Endothelial cell of umbilical vein (primary cell): Measurements from ENCODE around the gene SIGLEC8.

Experiments used
- CTCF ChIP-seq, 2 donors: IDR thresholded peaks; 1 replicate in 1 of 2; 2 replicates in 1 of 2; pipeline ENCODE4 v1.5.1; 2011; ENCODE audit warnings: low read length in 2 of 2, mild to moderate bottlenecking in 2 of 2, moderate library complexity in 2 of 2, control low read depth in 1 of 2, inconsistent platforms in 1 of 2, low read depth in 1 of 2; ENCODE audit not compliant: insufficient read depth in 1 of 2; ENCODE audit errors: extremely low read depth in 1 of 2
- EZH2 ChIP-seq: IDR thresholded peaks from 2 replicates; pipeline ENCODE4 v1.6.1; 2012; ENCODE audit warnings: borderline replicate concordance, low read depth, mild to moderate bottlenecking, moderate library complexity, low read length, inconsistent platforms; ENCODE audit not compliant: severe bottlenecking
- FOS ChIP-seq: IDR thresholded peaks from 2 replicates; pipeline ENCODE4 v1.6.1; 2011; ENCODE audit warnings: mild to moderate bottlenecking, low read length, moderate library complexity, borderline replicate concordance; ENCODE audit not compliant: insufficient read depth
- MAX ChIP-seq: IDR thresholded peaks from 2 replicates; pipeline ENCODE4 v1.6.1; 2011; ENCODE audit not compliant: insufficient read depth, insufficient read length

DNA sequence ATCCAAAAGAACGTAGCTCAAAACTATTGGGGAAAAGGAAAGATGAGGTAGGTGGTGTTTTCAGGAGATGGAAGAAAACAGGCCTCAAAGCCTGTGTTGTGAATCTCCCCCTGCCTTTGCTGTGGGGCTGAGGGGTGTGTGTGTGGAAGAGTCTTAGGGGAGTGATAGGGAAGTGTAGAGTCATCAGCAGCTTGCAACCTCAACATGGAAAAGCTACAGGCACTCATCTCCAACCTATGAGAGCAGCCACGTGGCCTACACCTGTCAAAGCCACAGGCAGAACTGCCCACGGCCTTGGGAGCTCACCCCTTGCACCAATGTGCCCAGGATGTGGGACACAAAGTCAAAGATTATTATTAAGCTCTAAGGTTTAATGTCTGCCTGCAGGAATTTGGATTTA, 47.6 kb upstream of the SIGLEC8 start:
- TF ChIP-seq CTCF (IDR thresholded peaks at IDR 0.05; ENCODE audit: extremely low read depth in 1 of 2, insufficient read depth in 1 of 2, low read depth in 1 of 2, low read length in 2 of 2) (no peak), MAX (no peak), EZH2 (no peak), FOS (no peak)
